K562 (cell line): ENCODE measurements around the gene UNC50. TPM values are rescaled to one million over a fixed set of nuclear protein-coding genes. Genes with fewer than 3 reads are reported as not detected.

Experiments
- ASH1L ChIP-seq: fragments of 450-650 bp; IDR thresholded peaks from 2 replicates; pipeline ENCODE4 v1.6.1; 2018; ENCODE audit warnings: borderline replicate concordance, mild to moderate bottlenecking, low read depth; ENCODE audit not compliant: partially characterized antibody
- ETS2 ChIP-seq: IDR thresholded peaks from 2 replicates; pipeline ENCODE4 v1.6.1; 2016; ENCODE audit warnings: borderline replicate concordance, missing genetic modification characterization, mild to moderate bottlenecking, moderate library complexity, missing compliant biosample characterization; ENCODE audit not compliant: poor library complexity, severe bottlenecking
- MGA ChIP-seq: fragments of 450-650 bp; IDR thresholded peaks from 2 replicates; pipeline ENCODE4 v1.6.1; 2016; ENCODE audit warnings: mild to moderate bottlenecking, moderate library complexity
- RBM39 ChIP-seq: fragments of 200-400 bp; formaldehyde crosslinking; optimal IDR thresholded peaks from 2 replicates; pipeline ENCODE3; 2018; ENCODE audit warnings: low read depth, low read length
- ZNF318 ChIP-seq, 2 experiments: fragments of 450-650 bp; IDR thresholded peaks; 2 replicates each; pipeline ENCODE4 v1.6.1; 2016; ENCODE audit warnings: mild to moderate bottlenecking in 2 of 2, borderline replicate concordance in 1 of 2, low read depth in 1 of 2, moderate library complexity in 1 of 2
- polyA plus RNA-seq, 8 experiments: library from polyadenylated mRNA; depleted of rRNA in 4 of 8; stranded (reverse) in 5 of 8; unstranded in 3 of 8; fragments of >200 nt; fragmentation: Nextera tagmentation in 2 of 8; fragmentation: Illumina TruSeq in 1 of 8; extraction: Ambion mirVana in 2 of 8; extraction: Trizol in 1 of 8; gene quantifications; 2 replicates each; pipeline versions ENCODE4 v1.2.1 to v1.2.3, GENCODE V29; 2011 to 2014; ENCODE audit warnings: inconsistent platforms in 1 of 8, missing spikeins in 1 of 8
- total RNA-seq, 7 experiments: library from RNA; depleted of rRNA in 6 of 7; stranded (reverse); fragments of >200 nt in 6 of 7; fragmentation: Illumina TruSeq in 2 of 7; extraction: Trizol in 2 of 7; gene quantifications; 2 replicates each; pipeline versions ENCODE4 v1.2.1 to v1.2.3, GENCODE V29; 2011 to 2021; ENCODE audit warnings: low replicate concordance in 1 of 7

UNC50 gene
- total and polyA plus RNA-seq, 9 of the 15 experiments (the other 6 are each of a cell fraction or from before 2014, with no cell fraction given): 30.0 to 52.9 (median 35.9) TPM

- no peak for TF ChIP-seq RBM39
- no peak for TF ChIP-seq ZNF318 (IDR thresholded peaks at IDR 0.05; ENCODE audit: borderline replicate concordance in 1 of 2, low read depth in 1 of 2)
- TF ChIP-seq ETS2 (tag): no peak
- TF ChIP-seq MGA: no peak
- no peak for TF ChIP-seq ASH1L
Observed at GRCh38 chr2:98608116-98608961, at the start of gene UNC50, which contains the start of gene COA5 (continued).
